IMR-90 (cell line): ENCODE measurements around the gene AKT2. TPM values are rescaled to one million over a fixed set of nuclear protein-coding genes. Genes with fewer than 3 reads are reported as not detected.
A peak's percentile ranks its signal among the peaks of the same experiment; 100 is the strongest.

ENCODE experiments used
- ATAC-seq: fragments of 200-7000 bp; cut with Tn5 transposase; 2 replicates; pipeline ENCODE4 v1.9.1; 2020; ENCODE audit warnings: low read depth, mild to moderate bottlenecking, moderate library complexity
- BruUV-seq: library from RNA; stranded (reverse); fragments of 400-500 nt; replicated peaks from 2 replicates; lab custom pipeline; 2021; lab: Mats Ljungman, UMichigan
- CTCF ChIA-PET: fragments of 300-600 bp; formaldehyde crosslinking; extraction: SDS; loops from one replicate; lab custom pipeline; 2021; ENCODE audit warnings: antibody characterized with exemption; lab: Yijun Ruan, JAX
- POLR2A ChIA-PET: fragments of 300-600 bp; sonication (Branson Sonifier 250); formaldehyde crosslinking; loops from one replicate; lab custom pipeline; 2022; ENCODE audit warnings: antibody characterized with exemption; ENCODE audit not compliant: unreplicated experiment; lab: Charles Lee
- DNase-seq: peaks from one replicate; pipeline ENCODE4 v3.0.0; 2013
- H2AFZ ChIP-seq: replicated peaks from 2 replicates; pipeline ENCODE3; 2013; ENCODE audit warnings: low read length, mild to moderate bottlenecking; ENCODE audit not compliant: poor library complexity
- H2AK5ac ChIP-seq: 2 replicates; pipeline ENCODE4 v1.6.1; 2013; ENCODE audit warnings: low read depth, low read length, inconsistent platforms
- H2AK9ac ChIP-seq: replicated peaks from 2 replicates; pipeline ENCODE3; 2013; ENCODE audit warnings: mild to moderate bottlenecking, low read depth, low read length, moderate library complexity; ENCODE audit not compliant: poor library complexity
- H2BK120ac ChIP-seq: 2 replicates; pipeline ENCODE4 v1.6.1; 2013; ENCODE audit warnings: low read depth, low read length, inconsistent platforms
- H2BK15ac ChIP-seq: 3 replicates; pipeline ENCODE4 v1.6.1; 2013; ENCODE audit warnings: low read depth, low read length, inconsistent platforms
- H2BK20ac ChIP-seq: 2 replicates; pipeline ENCODE4 v1.6.1; 2013; ENCODE audit warnings: low read depth, mild to moderate bottlenecking, inconsistent platforms, low read length, moderate library complexity
- H2BK5ac ChIP-seq: 2 replicates; pipeline ENCODE4 v1.6.1; 2013; ENCODE audit warnings: mild to moderate bottlenecking, low read depth, low read length, inconsistent platforms; ENCODE audit not compliant: poor library complexity, severe bottlenecking
- H3K14ac ChIP-seq: replicated peaks from 2 replicates; pipeline ENCODE4 v1.6.1; 2013; ENCODE audit warnings: low read depth, low read length, inconsistent platforms
- H3K18ac ChIP-seq: 2 replicates; pipeline ENCODE4 v1.6.1; 2013; ENCODE audit warnings: low read depth, low read length, control low read depth
- H3K23ac ChIP-seq: 2 replicates; pipeline ENCODE4 v1.6.1; 2013; ENCODE audit warnings: low read depth, low read length, inconsistent platforms
- H3K27ac ChIP-seq: 2 replicates; pipeline ENCODE4 v1.5.1; 2013; ENCODE audit warnings: mild to moderate bottlenecking, control low read depth, low read length; ENCODE audit not compliant: insufficient read depth
- H3K27me3 ChIP-seq: 2 replicates; pipeline ENCODE4 v1.6.1; 2013; ENCODE audit warnings: low read length; ENCODE audit not compliant: control insufficient read depth, insufficient read depth
- H3K36me3 ChIP-seq: 2 replicates; pipeline ENCODE4 v1.6.1; 2013; ENCODE audit warnings: low read length, mixed read lengths; ENCODE audit not compliant: control insufficient read depth, insufficient read depth
- H3K4ac ChIP-seq: 2 replicates; pipeline ENCODE4 v1.6.1; 2013; ENCODE audit warnings: low read depth, low read length, inconsistent platforms
- H3K4me1 ChIP-seq: 2 replicates; pipeline ENCODE4 v1.6.1; 2013; ENCODE audit warnings: low read length, mixed read lengths; ENCODE audit not compliant: control insufficient read depth, insufficient read depth
- H3K4me2 ChIP-seq: 2 replicates; pipeline ENCODE4 v1.6.1; 2013; ENCODE audit warnings: low read depth, mild to moderate bottlenecking, control low read depth, low read length, moderate library complexity
- H3K4me3 ChIP-seq: 2 replicates; pipeline ENCODE4 v1.5.1; 2013; ENCODE audit warnings: low read depth, mild to moderate bottlenecking, control low read depth, low read length, moderate library complexity; ENCODE audit not compliant: insufficient read depth
- H3K56ac ChIP-seq: 2 replicates; pipeline ENCODE4 v1.6.1; 2013; ENCODE audit warnings: low read length, inconsistent platforms; ENCODE audit not compliant: insufficient read depth; ENCODE audit errors: extremely low read depth
- H3K79me1 ChIP-seq, 2 experiments: 2 replicates each; pipeline ENCODE4 v1.6.1; 2013; ENCODE audit warnings: low read length in 2 of 2, inconsistent platforms in 1 of 2, low read depth in 1 of 2
- H3K9ac ChIP-seq: 2 replicates; pipeline ENCODE4 v1.6.1; 2013; ENCODE audit warnings: low read depth, low read length, control low read depth
- H3K9me1 ChIP-seq: 2 replicates; pipeline ENCODE4 v1.6.1; 2013; ENCODE audit warnings: low read length, inconsistent platforms; ENCODE audit not compliant: insufficient read depth
- H3K9me3 ChIP-seq: 2 replicates; pipeline ENCODE4 v1.6.1; 2013; ENCODE audit warnings: low read length; ENCODE audit not compliant: control insufficient read depth, insufficient read depth
- H4K20me1 ChIP-seq: 2 replicates; pipeline ENCODE4 v1.6.1; 2013; ENCODE audit warnings: low read length, inconsistent platforms; ENCODE audit not compliant: insufficient read depth
- H4K5ac ChIP-seq: 2 replicates; pipeline ENCODE4 v1.6.1; 2013; ENCODE audit warnings: mild to moderate bottlenecking, low read depth, low read length, control low read depth
- H4K8ac ChIP-seq, 2 experiments: 2 replicates each; pipeline ENCODE4 v1.6.1; 2013; ENCODE audit warnings: low read depth in 2 of 2, low read length in 2 of 2, control low read depth in 1 of 2, inconsistent platforms in 1 of 2
- H4K91ac ChIP-seq: 2 replicates; pipeline ENCODE4 v1.6.1; 2013; ENCODE audit warnings: low read depth, low read length, inconsistent platforms; ENCODE audit not compliant: insufficient read depth
- BHLHE40 ChIP-seq: fragments of 150-350 bp; IDR thresholded peaks from 2 replicates; pipeline ENCODE4 v1.6.1; 2016; ENCODE audit warnings: mild to moderate bottlenecking, low read depth, low read length
- CHD1 ChIP-seq: IDR thresholded peaks from 2 replicates; pipeline ENCODE4 v1.6.1; 2012; ENCODE audit warnings: low read depth, low read length, improper control_type of control experiment
- CTCF ChIP-seq: conservative IDR thresholded peaks from 2 replicates; pipeline ENCODE4 v1.5.1; 2012; ENCODE audit warnings: mild to moderate bottlenecking, low read depth, low read length, improper control_type of control experiment
- ELK1 ChIP-seq: fragments of 150-350 bp; IDR thresholded peaks from 2 replicates; pipeline ENCODE4 v1.6.1; 2016; ENCODE audit warnings: low read depth, mild to moderate bottlenecking, low read length, moderate library complexity, borderline replicate concordance
- FOS ChIP-seq: fragments of 150-350 bp; IDR thresholded peaks from 2 replicates; pipeline ENCODE4 v1.6.1; 2016; ENCODE audit warnings: low read depth, low read length
- MAFK ChIP-seq: IDR thresholded peaks from 2 replicates; pipeline ENCODE4 v1.6.1; 2012; ENCODE audit warnings: low read depth, low read length, improper control_type of control experiment
- MAZ ChIP-seq: IDR thresholded peaks from 2 replicates; pipeline ENCODE4 v1.6.1; 2012; ENCODE audit warnings: low read depth, mild to moderate bottlenecking, low read length, improper control_type of control experiment, moderate library complexity, borderline replicate concordance
- MXI1 ChIP-seq: IDR thresholded peaks from 2 replicates; pipeline ENCODE4 v1.6.1; 2012; ENCODE audit warnings: low read depth, mild to moderate bottlenecking, low read length, moderate library complexity, borderline replicate concordance
- NFE2L2 ChIP-seq: fragments of 150-350 bp; IDR thresholded peaks from 2 replicates; pipeline ENCODE4 v1.6.1; 2016; ENCODE audit warnings: low read depth, mild to moderate bottlenecking, low read length
- POLR2A ChIP-seq: IDR thresholded peaks from 2 replicates; pipeline ENCODE4 v1.6.1; 2012; ENCODE audit warnings: mild to moderate bottlenecking, low read depth, low read length
- RAD21 ChIP-seq: IDR thresholded peaks from 2 replicates; pipeline ENCODE4 v1.6.1; 2012; ENCODE audit warnings: low read length, improper control_type of control experiment
- RCOR1 ChIP-seq: IDR thresholded peaks from 2 replicates; pipeline ENCODE4 v1.6.1; 2012; ENCODE audit warnings: mild to moderate bottlenecking, low read length, improper control_type of control experiment; ENCODE audit not compliant: insufficient replicate concordance
- RFX5 ChIP-seq: IDR thresholded peaks from 2 replicates; pipeline ENCODE4 v1.8.0; 2012; ENCODE audit warnings: low read depth, mild to moderate bottlenecking, low read length, moderate library complexity
- SMC3 ChIP-seq: fragments of 150-350 bp; IDR thresholded peaks from 2 replicates; pipeline ENCODE4 v1.6.1; 2016; ENCODE audit warnings: low read depth, mild to moderate bottlenecking, antibody characterized with exemption, low read length, moderate library complexity
- USF2 ChIP-seq: fragments of 150-350 bp; IDR thresholded peaks from 2 replicates; pipeline ENCODE4 v1.6.1; 2017; ENCODE audit warnings: mild to moderate bottlenecking, antibody characterized with exemption, low read length, low read depth
- WGBS, 2 experiments: methylation state at CpG; one replicate each; pipeline versions ENCODE4 v1.1.5 to v1.1.7; 2013; ENCODE audit warnings: missing lambda C conversion rate in 2 of 2; ENCODE audit not compliant: insufficient read length in 1 of 2; ENCODE audit errors: extremely low coverage in 2 of 2; 5-methylcytosine and 5-hydroxymethylcytosine counted together
- dilution Hi-C: fragments of 300-500 bp; cut with HindIII; formaldehyde crosslinking; loops from one replicate; pipeline ENCODE4 v1.14.3; 2018; ENCODE audit warnings: low sequenced_read_pairs; ENCODE audit not compliant: unreplicated experiment
- in situ Hi-C: fragments of 300-500 bp; cut with MboI; formaldehyde crosslinking; loops from 3 replicates; pipeline ENCODE4 v1.14.3; 2019; ENCODE audit warnings: low sequenced_read_pairs, inconsistent platforms, mixed read lengths
- intact Hi-C: fragments of 100-400 bp; cut with micrococcal nuclease; formaldehyde crosslinking; loops from 2 replicates; pipeline ENCODE4 v1.10.0; 2022
- polyA plus RNA-seq, 3 experiments: library from polyadenylated mRNA; depleted of rRNA; stranded (reverse); fragments of >200 nt; gene quantifications; 2 replicates each; pipeline ENCODE4 v1.2.3, GENCODE V29; 2012; ENCODE audit warnings: low replicate concordance in 1 of 3
- total RNA-seq: library from RNA; depleted of rRNA; stranded (reverse); fragments of >200 nt; gene quantifications from 2 replicates; pipeline ENCODE4 v1.2.3, GENCODE V29; 2012

AKT2 gene
- total and polyA plus RNA-seq, 2 of the 4 experiments (the other 2 are of a cell fraction) = 61.5 to 104 TPM

- dilution Hi-C loops (no loop called here), intact Hi-C loops (no loop called here), in situ Hi-C loops (no loop called here)
- H4K20me1 ChIP-seq = peaks cover 12% of the 10 kb centered on the region
- H3K36me3 ChIP-seq = peaks cover 27% of the 10 kb centered on the region
- ATAC-seq (no peak; the same call in 1 of the 2 replicates), DNase-seq (no peak)
- H3K27me3 ChIP-seq = no peaks in the 10 kb centered on the region
- no peak overlapping the region for H2AFZ ChIP-seq
- peak overlapping the region; percentile 24 for H2AK9ac ChIP-seq
- no peaks in the 10 kb centered on the region for H3K9me3 ChIP-seq
- no peak overlapping the region for H4K8ac ChIP-seq
- H3K4me3 ChIP-seq = no peak overlapping the region
- no peak overlapping the region for H3K4ac ChIP-seq
- no peak overlapping the region for H2BK15ac ChIP-seq
- H3K14ac ChIP-seq = no peak overlapping the region
- no peak overlapping the region for H3K4me2 ChIP-seq
- no TSS peak for BruUV-seq
- no peak overlapping the region for H2BK120ac ChIP-seq
- H3K4me1 ChIP-seq = no peaks in the 10 kb centered on the region
- no peak overlapping the region for H2BK5ac ChIP-seq
- H2AK5ac ChIP-seq = no peak overlapping the region
- WGBS, 2 experiments = 74% methylated on average over 5 of the region's 12 CpGs; no CpG with 5 or more reads in 1 of the 2 experiments
- H3K18ac ChIP-seq = no peak overlapping the region
- CTCF ChIA-PET = interaction anchor here (0.6 kb wide), 1 partner anchor 106 kb away, joined by 3 read pairs; no protein-coding TSS in a partner anchor
- H3K9ac ChIP-seq = no peak overlapping the region
- no peak overlapping the region for H3K23ac ChIP-seq
- no peak overlapping the region for H4K91ac ChIP-seq
- no peak overlapping the region for H3K56ac ChIP-seq
- H2BK20ac ChIP-seq = no peak overlapping the region
- no peak overlapping the region for H3K27ac ChIP-seq
- peaks cover 16% of the 10 kb centered on the region for H3K9me1 ChIP-seq
- peaks cover 16 to 51% of the 10 kb centered on the region in 2 experiments for H3K79me1 ChIP-seq
- no peak overlapping the region for H4K5ac ChIP-seq
- POLR2A ChIA-PET = no interaction called here
- TF ChIP-seq SMC3 (no peak), CTCF (no peak), NFE2L2 (no peak), USF2 (no peak), ELK1 (no peak), RFX5 (no peak), CHD1 (no peak), POLR2A (no peak), BHLHE40 (no peak), MXI1 (no peak), RCOR1 (no peak), MAZ (no peak), MAFK (no peak), RAD21 (no peak), FOS (no peak)
Observed at GRCh38 chr19:40244579-40245317, 40.4 kb downstream of the AKT2 start.
